Type B pancreatic cell (in vitro differentiated cells): ENCODE measurements around the gene OPN4. TPM values are rescaled to one million over a fixed set of nuclear protein-coding genes. Genes with fewer than 3 reads are reported as not detected.

ENCODE experiments used
- DNase-seq: peaks from one replicate; pipeline ENCODE4 v3.0.0; 2021; ENCODE audit warnings: mixed read lengths; ENCODE audit not compliant: unreplicated experiment; ENCODE audit errors: extremely low spot score
- H3K27ac Mint-ChIP-seq: 2 replicates; pipeline ENCODE4 v1.8.0; 2021; ENCODE audit warnings: mild to moderate bottlenecking, mixed read lengths
- H3K27me3 Mint-ChIP-seq: 2 replicates; pipeline ENCODE4 v1.8.0; 2021; ENCODE audit warnings: mixed read lengths
- H3K36me3 Mint-ChIP-seq: 2 replicates; pipeline ENCODE4 v1.8.0; 2021; ENCODE audit warnings: mixed read lengths
- H3K4me1 Mint-ChIP-seq: one replicate; pipeline ENCODE4 v1.8.0; 2021; ENCODE audit warnings: mixed read lengths; ENCODE audit not compliant: unreplicated experiment
- H3K4me3 Mint-ChIP-seq: 2 replicates; pipeline ENCODE4 v1.8.0; 2021; ENCODE audit warnings: mild to moderate bottlenecking, mixed read lengths
- H3K9me3 Mint-ChIP-seq: 2 replicates; pipeline ENCODE4 v1.8.0; 2021; ENCODE audit warnings: mixed read lengths
- total RNA-seq: library from RNA; stranded (reverse); gene quantifications from 2 replicates; pipeline ENCODE4 v1.2.1, GENCODE V29; 2021; ENCODE audit warnings: low replicate concordance
- TF ChIP-seq, protein P1 (sequence below): fragments of 200-600 bp; sonication (generic); conservative IDR thresholded peaks from 2 replicates; pipeline ENCODE4 v1.5.0; 2021; ENCODE audit warnings: antibody characterized with exemption, mild to moderate bottlenecking

The OPN4 gene
- total RNA-seq, 1 donor from 2014 or later: not detected

DNA sequence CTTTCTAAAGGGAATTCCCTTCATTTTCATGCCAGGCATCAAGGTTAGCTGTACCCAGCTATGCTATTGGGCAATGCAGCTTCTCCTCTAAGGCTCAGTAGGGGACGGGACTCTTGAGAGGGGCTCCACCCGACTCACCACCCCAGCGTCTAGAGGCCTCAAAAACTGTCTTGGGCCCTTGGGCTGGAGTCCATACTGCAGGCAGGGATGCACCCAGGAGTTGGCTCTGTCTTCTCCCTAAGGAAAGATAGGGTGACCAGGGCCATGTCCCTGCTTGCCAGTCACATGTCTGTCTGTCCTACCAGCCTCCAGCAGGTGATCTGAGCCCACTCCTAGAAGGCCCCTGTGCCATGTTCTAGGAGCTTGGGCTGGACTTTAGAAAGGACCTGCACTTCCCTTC, 1.2 kb downstream of the OPN4 start:
- H3K4me3 Mint-ChIP-seq: no peak overlapping the region
- H3K9me3 Mint-ChIP-seq: no peaks in the 10 kb centered on the region
- H3K27ac Mint-ChIP-seq: no peak overlapping the region
- DNase-seq: no peak
- peaks cover 4% of the 10 kb centered on the region for H3K4me1 Mint-ChIP-seq
- TF ChIP-seq, protein P1, sequence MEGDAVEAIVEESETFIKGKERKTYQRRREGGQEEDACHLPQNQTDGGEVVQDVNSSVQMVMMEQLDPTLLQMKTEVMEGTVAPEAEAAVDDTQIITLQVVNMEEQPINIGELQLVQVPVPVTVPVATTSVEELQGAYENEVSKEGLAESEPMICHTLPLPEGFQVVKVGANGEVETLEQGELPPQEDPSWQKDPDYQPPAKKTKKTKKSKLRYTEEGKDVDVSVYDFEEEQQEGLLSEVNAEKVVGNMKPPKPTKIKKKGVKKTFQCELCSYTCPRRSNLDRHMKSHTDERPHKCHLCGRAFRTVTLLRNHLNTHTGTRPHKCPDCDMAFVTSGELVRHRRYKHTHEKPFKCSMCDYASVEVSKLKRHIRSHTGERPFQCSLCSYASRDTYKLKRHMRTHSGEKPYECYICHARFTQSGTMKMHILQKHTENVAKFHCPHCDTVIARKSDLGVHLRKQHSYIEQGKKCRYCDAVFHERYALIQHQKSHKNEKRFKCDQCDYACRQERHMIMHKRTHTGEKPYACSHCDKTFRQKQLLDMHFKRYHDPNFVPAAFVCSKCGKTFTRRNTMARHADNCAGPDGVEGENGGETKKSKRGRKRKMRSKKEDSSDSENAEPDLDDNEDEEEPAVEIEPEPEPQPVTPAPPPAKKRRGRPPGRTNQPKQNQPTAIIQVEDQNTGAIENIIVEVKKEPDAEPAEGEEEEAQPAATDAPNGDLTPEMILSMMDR: no peak
- peaks cover under 1% of the 10 kb centered on the region for H3K27me3 Mint-ChIP-seq
- H3K36me3 Mint-ChIP-seq: no peaks in the 10 kb centered on the region

DNA sequence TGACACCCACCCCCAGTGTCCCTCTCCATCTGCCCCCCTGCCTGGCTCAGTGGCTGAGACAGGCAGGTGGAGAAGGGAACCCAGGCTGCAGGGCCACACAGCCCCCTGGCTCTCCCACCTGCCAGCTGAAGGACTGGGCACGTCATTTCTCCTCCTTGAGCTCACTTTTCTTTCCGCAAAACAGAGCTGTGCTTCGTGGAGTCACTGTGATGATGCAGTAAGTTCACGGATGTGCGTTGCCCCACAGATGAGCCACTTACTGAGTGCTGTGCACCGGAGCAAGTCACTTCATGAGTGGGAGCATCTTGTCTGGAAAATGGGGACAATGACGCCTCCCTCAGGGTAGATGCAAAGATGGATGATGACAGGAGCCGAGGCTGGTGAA, 2.7 kb downstream of the OPN4 start:
- TF ChIP-seq, protein P1: no peak
- Mint-ChIP-seq H3K27me3 (no peaks in the 10 kb centered on the region), H3K4me3 (no peak overlapping the region), H3K9me3 (no peaks in the 10 kb centered on the region), H3K27ac (no peak overlapping the region), H3K36me3 (no peaks in the 10 kb centered on the region), H3K4me1 (peaks cover 4% of the 10 kb centered on the region)
- no peak for DNase-seq

DNA sequence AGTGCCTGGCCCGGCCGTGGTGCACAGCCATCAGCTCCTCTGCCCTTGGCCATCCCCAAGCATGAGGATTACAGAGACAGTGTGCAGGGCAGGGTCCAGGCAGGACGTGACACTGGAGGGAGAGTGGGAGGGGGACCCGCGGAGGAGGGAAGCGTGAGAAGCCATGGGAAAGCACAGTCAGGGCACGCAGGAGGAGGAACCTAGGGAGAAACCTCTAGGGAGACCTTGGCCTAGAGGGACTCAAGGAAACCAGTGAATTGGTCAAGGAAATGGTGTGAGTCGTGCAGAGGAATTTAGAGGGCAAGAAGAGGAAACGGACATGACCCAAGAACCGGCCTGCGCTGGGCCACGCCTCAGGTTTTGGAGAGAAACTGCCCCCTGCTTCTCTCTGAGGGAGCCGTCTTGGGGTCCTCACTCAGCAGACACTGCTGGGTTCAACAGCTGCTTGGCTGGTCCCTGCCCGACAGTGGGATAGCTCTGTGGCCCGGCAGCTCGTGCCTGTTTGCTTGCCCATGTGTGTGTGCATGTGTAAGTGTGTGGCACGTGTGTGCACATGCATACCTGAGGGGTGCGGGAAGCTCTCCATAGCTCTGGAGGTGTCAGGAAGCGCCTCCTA, 3.2 kb downstream of the OPN4 start:
- Mint-ChIP-seq H3K4me1 (peaks cover under 1% of the 10 kb centered on the region), H3K4me3 (no peak overlapping the region), H3K9me3 (no peaks in the 10 kb centered on the region), H3K27me3 (no peaks in the 10 kb centered on the region), H3K27ac (no peak overlapping the region), H3K36me3 (no peaks in the 10 kb centered on the region)
- TF ChIP-seq, protein P1: no peak
- DNase-seq: no peak

DNA sequence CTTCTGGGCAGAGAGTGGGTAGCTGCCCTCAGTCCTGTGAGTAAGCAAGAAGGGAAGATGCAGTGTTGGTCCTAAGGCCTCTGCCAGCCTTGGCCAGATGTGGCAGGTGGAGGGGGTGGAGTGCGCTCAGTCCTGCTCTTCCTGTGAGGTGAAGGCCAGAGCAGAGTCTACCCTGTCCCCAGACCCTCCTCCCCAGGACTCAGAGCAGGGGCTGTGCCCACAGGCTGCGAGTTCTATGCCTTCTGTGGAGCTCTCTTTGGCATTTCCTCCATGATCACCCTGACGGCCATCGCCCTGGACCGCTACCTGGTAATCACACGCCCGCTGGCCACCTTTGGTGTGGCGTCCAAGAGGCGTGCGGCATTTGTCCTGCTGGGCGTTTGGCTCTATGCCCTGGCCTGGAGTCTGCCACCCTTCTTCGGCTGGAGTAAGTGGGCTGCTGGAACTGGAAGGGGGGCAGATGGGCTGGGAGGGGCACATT, 4.0 kb downstream of the OPN4 start:
- Mint-ChIP-seq H3K4me1 (no peaks in the 10 kb centered on the region), H3K4me3 (no peak overlapping the region), H3K27ac (no peak overlapping the region), H3K9me3 (no peaks in the 10 kb centered on the region), H3K36me3 (no peaks in the 10 kb centered on the region), H3K27me3 (no peaks in the 10 kb centered on the region)
- TF ChIP-seq, protein P1: no peak
- DNase-seq: no peak

DNA sequence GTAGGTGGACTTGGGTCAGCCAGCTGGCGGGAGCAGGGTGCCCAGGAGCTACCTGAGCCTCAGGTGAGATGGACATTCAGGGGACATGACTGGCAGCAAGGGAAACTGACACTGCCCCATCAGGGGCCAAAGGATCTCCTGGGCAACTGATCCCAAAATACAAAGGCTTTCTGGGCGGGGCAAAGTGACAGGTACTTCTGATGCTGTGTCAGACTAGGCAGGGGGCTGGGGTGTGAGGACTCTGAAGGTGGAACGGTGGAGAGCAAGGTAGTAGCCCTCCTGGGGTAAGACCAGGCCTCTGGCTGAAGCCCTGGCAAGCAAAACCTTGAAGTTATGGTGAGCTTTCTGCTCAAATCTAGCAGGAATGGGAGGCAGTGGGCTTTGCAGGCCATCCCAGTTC, 4.4 kb downstream of the OPN4 start:
- peaks cover under 1% of the 10 kb centered on the region for H3K4me1 Mint-ChIP-seq
- H3K36me3 Mint-ChIP-seq: no peaks in the 10 kb centered on the region
- no peak for DNase-seq
- no peaks in the 10 kb centered on the region for H3K9me3 Mint-ChIP-seq
- H3K27me3 Mint-ChIP-seq: no peaks in the 10 kb centered on the region
- H3K27ac Mint-ChIP-seq: no peak overlapping the region
- TF ChIP-seq, protein P1: no peak
- no peak overlapping the region for H3K4me3 Mint-ChIP-seq
